MM.1S (cell line): Measurements from ENCODE around the gene GPC5.

Source experiments
- DNase-seq: peaks from one replicate; pipeline ENCODE4 v3.0.0-alpha.2; 2015
- H2AFZ ChIP-seq: fragments of 300-600 bp; sonication (generic); 2 replicates; pipeline ENCODE4 v1.6.0; 2016; ENCODE audit warnings: antibody characterized with exemption, low read length
- H3F3A ChIP-seq: fragments of 300-600 bp; sonication (generic); 2 replicates; pipeline ENCODE4 v1.6.1; 2016; ENCODE audit warnings: mild to moderate bottlenecking, antibody characterized with exemption, low read length, moderate library complexity, mixed read lengths; ENCODE audit not compliant: insufficient read depth
- H3K27ac ChIP-seq: fragments of 300-600 bp; sonication (generic); 2 replicates; pipeline ENCODE4 v1.5.1; 2016; ENCODE audit warnings: mild to moderate bottlenecking, low read length
- H3K27me3 ChIP-seq: fragments of 300-600 bp; sonication (generic); replicated peaks from 2 replicates; pipeline ENCODE4 v1.6.0; 2016; ENCODE audit warnings: low read length; ENCODE audit not compliant: insufficient read depth
- H3K36me3 ChIP-seq: fragments of 300-600 bp; sonication (generic); replicated peaks from 2 replicates; pipeline ENCODE4 v1.6.1; 2016; ENCODE audit warnings: mild to moderate bottlenecking, low read length, mixed read lengths; ENCODE audit not compliant: insufficient read depth
- H3K4me1 ChIP-seq: fragments of 300-600 bp; sonication (generic); 2 replicates; pipeline ENCODE4 v1.6.1; 2016; ENCODE audit warnings: low read length, mixed read lengths
- H3K4me2 ChIP-seq: fragments of 300-600 bp; sonication (generic); 2 replicates; pipeline ENCODE4 v1.6.0; 2016; ENCODE audit warnings: low read depth, low read length
- H3K4me3 ChIP-seq: fragments of 300-600 bp; sonication (generic); 2 replicates; pipeline ENCODE4 v1.5.1; 2016; ENCODE audit warnings: low read length, mixed read lengths
- H3K79me2 ChIP-seq: fragments of 300-600 bp; sonication (generic); 2 replicates; pipeline ENCODE4 v1.6.1; 2016; ENCODE audit warnings: mixed run types, low read length, mixed read lengths
- H3K9ac ChIP-seq: fragments of 300-600 bp; sonication (generic); 2 replicates; pipeline ENCODE4 v1.6.1; 2016; ENCODE audit warnings: low read length, mixed read lengths
- H3K9me2 ChIP-seq: fragments of 300-600 bp; sonication (generic); replicated peaks from 2 replicates; pipeline ENCODE4 v1.6.1; 2016; ENCODE audit warnings: mild to moderate bottlenecking, low read length, mixed read lengths; ENCODE audit not compliant: insufficient read depth
- H3K9me3 ChIP-seq: fragments of 300-600 bp; sonication (generic); replicated peaks from 2 replicates; pipeline ENCODE4 v1.6.1; 2016; ENCODE audit warnings: mild to moderate bottlenecking, low read length, mixed read lengths; ENCODE audit not compliant: insufficient read depth
- H4K20me1 ChIP-seq: fragments of 300-600 bp; sonication (generic); 2 replicates; pipeline ENCODE4 v1.6.1; 2016; ENCODE audit warnings: mild to moderate bottlenecking, low read length, moderate library complexity, mixed read lengths; ENCODE audit not compliant: insufficient read depth
- EZH2 ChIP-seq: fragments of 300-600 bp; sonication (generic); optimal IDR thresholded peaks from 2 replicates; pipeline ENCODE3; 2017; ENCODE audit warnings: low read depth, mild to moderate bottlenecking, antibody characterized with exemption, low read length, mixed read lengths
- EZH2phosphoT487 ChIP-seq: fragments of 300-600 bp; sonication (generic); IDR thresholded peaks from 2 replicates; pipeline ENCODE4 v1.6.1; 2018; ENCODE audit warnings: antibody characterized with exemption, low read length
- TF ChIP-seq, protein P1 (sequence below): fragments of 300-600 bp; sonication (generic); IDR thresholded peaks from 2 replicates; pipeline ENCODE4 v1.5.1; 2016; ENCODE audit warnings: antibody characterized with exemption, low read length, mixed read lengths

The GPC5 gene

DNA sequence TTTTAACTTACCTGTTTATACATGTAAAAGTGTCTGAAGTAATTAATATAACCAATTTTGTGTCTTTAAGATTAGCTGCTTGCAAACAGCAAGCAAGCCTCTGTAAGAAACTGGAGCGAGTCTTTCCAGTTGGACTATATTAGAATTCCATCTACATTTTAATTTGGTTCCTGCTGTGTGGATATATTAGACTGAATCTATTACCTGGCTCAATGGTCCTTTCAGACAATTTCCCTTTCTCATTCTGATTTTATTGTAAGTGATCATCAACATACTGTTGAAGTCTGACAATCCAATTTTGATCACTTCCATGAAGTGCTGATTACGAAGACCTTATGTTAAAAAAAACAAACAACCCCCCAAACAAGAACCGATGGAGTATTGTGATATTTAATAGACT, 72.3 kb downstream of the GPC5 start:
- no peak overlapping the region for H3K9ac ChIP-seq
- H3K36me3 ChIP-seq: no peaks in the 10 kb centered on the region
- TF ChIP-seq EZH2phosphoT487 (no peak), EZH2 (no peak)
- TF ChIP-seq, protein P1, sequence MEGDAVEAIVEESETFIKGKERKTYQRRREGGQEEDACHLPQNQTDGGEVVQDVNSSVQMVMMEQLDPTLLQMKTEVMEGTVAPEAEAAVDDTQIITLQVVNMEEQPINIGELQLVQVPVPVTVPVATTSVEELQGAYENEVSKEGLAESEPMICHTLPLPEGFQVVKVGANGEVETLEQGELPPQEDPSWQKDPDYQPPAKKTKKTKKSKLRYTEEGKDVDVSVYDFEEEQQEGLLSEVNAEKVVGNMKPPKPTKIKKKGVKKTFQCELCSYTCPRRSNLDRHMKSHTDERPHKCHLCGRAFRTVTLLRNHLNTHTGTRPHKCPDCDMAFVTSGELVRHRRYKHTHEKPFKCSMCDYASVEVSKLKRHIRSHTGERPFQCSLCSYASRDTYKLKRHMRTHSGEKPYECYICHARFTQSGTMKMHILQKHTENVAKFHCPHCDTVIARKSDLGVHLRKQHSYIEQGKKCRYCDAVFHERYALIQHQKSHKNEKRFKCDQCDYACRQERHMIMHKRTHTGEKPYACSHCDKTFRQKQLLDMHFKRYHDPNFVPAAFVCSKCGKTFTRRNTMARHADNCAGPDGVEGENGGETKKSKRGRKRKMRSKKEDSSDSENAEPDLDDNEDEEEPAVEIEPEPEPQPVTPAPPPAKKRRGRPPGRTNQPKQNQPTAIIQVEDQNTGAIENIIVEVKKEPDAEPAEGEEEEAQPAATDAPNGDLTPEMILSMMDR: no peak
- H3K4me1 ChIP-seq: no peaks in the 10 kb centered on the region
- no peak overlapping the region for H3K4me3 ChIP-seq
- H3K79me2 ChIP-seq: no peaks in the 10 kb centered on the region
- no peaks in the 10 kb centered on the region for H3K9me2 ChIP-seq
- H3K9me3 ChIP-seq: no peaks in the 10 kb centered on the region
- H3K4me2 ChIP-seq: no peak overlapping the region
- no peaks in the 10 kb centered on the region for H4K20me1 ChIP-seq
- no peaks in the 10 kb centered on the region for H3K27me3 ChIP-seq
- H2AFZ ChIP-seq: no peak overlapping the region
- DNase-seq: no peak
- no peaks in the 10 kb centered on the region for H3F3A ChIP-seq
- no peak overlapping the region for H3K27ac ChIP-seq

DNA sequence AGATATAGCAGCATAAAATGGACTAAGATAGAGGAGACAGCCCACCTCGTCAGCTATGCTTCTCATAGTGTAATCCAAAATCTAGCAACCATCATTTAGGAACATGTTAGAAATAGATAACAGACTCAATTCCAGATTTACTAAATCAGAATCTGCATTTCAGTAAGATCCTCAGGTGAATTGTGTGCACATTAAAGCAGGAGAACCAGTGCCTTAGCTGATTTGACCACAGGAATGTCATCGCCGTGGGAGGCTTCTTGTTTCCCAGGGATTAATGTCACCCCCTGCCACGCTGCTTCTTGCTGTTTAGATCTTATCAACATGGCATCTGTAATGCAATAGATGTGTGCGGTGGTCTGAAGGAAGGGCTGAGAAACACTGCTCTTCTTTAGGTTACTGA, 84.0 kb downstream of the GPC5 start:
- Histone ChIP-seq H3K79me2 (no peaks in the 10 kb centered on the region), H3K9me2 (no peaks in the 10 kb centered on the region), H3K27me3 (no peaks in the 10 kb centered on the region), H3K9ac (no peak overlapping the region), H2AFZ (no peak overlapping the region), H3K27ac (no peak overlapping the region), H3K9me3 (no peaks in the 10 kb centered on the region), H3K36me3 (no peaks in the 10 kb centered on the region), H3K4me2 (no peak overlapping the region), H4K20me1 (no peaks in the 10 kb centered on the region), H3K4me1 (no peaks in the 10 kb centered on the region), H3F3A (no peaks in the 10 kb centered on the region), H3K4me3 (no peak overlapping the region)
- TF ChIP-seq EZH2 (no peak), EZH2phosphoT487 (no peak)
- TF ChIP-seq, protein P1: no peak
- DNase-seq: no peak

DNA sequence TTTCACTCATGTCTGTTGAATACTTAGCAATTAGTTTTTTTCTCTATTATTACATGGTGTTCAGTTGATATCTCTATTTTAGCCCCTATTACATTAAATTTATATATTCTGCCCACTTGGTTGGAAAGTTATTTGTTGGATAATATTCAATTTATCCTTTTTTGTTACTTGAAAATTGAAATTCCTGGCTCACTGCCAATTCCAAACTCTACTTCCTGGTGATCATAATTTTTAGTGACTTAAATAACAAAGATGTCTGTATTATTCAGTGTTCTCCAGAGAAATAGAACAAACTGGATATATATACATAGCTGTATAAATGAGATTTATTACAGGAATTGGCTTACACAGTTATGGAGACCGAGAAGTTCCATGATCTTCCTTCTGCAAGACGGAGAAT, 93.6 kb downstream of the GPC5 start:
- Histone ChIP-seq H3K4me3 (no peak overlapping the region), H4K20me1 (no peaks in the 10 kb centered on the region), H3K4me1 (no peaks in the 10 kb centered on the region), H3K36me3 (no peaks in the 10 kb centered on the region), H3F3A (no peaks in the 10 kb centered on the region), H2AFZ (no peak overlapping the region), H3K4me2 (no peak overlapping the region), H3K27me3 (no peaks in the 10 kb centered on the region), H3K27ac (no peak overlapping the region), H3K79me2 (no peaks in the 10 kb centered on the region), H3K9ac (no peak overlapping the region), H3K9me2 (no peaks in the 10 kb centered on the region), H3K9me3 (no peaks in the 10 kb centered on the region)
- TF ChIP-seq EZH2: no peak
- no peak for TF ChIP-seq EZH2phosphoT487
- TF ChIP-seq, protein P1: no peak
- no peak for DNase-seq
